GM19099 (cell line): ENCODE measurements around the gene IL1A.
A peak's percentile ranks its signal among the peaks of the same experiment; 100 is the strongest.

ENCODE experiments used
- POLR2A ChIP-seq: IDR thresholded peaks from 3 replicates; pipeline ENCODE4 v1.6.1; 2011; ENCODE audit warnings: low read depth; ENCODE audit not compliant: insufficient read length; ENCODE audit errors: extremely low read depth

IL1A gene

GRCh38 chr2:112825706-112826105 is 41.4 kb upstream of the IL1A start:
- no peak for TF ChIP-seq POLR2A

- TF ChIP-seq POLR2A: no peak
These were observed 40.4 kb upstream of the IL1A start for GRCh38 chr2:112824694-112825085.

- no peak for TF ChIP-seq POLR2A
These were observed 37.4 kb upstream of the IL1A start for GRCh38 chr2:112821682-112822081.

GRCh38 chr2:112821142-112821541 is 36.8 kb upstream of the IL1A start:
- TF ChIP-seq POLR2A: no peak

- TF ChIP-seq POLR2A: no peak
These were observed 36.0 kb upstream of the IL1A start for GRCh38 chr2:112820343-112820742.

GRCh38 chr2:112819081-112819480 is 34.8 kb upstream of the IL1A start:
- no peak for TF ChIP-seq POLR2A

- no peak for TF ChIP-seq POLR2A
These were observed 34.0 kb upstream of the IL1A start for GRCh38 chr2:112818094-112818902.

GRCh38 chr2:112817082-112817689 is 32.9 kb upstream of the IL1A start:
- no peak for TF ChIP-seq POLR2A

- TF ChIP-seq POLR2A: no peak
These were observed 30.0 kb upstream of the IL1A start for GRCh38 chr2:112814278-112814677.

- TF ChIP-seq POLR2A: no peak
These were observed 29.1 kb upstream of the IL1A start for GRCh38 chr2:112813280-112813966.

GRCh38 chr2:112812318-112813267 is 28.3 kb upstream of the IL1A start:
- no peak for TF ChIP-seq POLR2A

- TF ChIP-seq POLR2A: peak; percentile 19
These were observed 27.6 kb upstream of the IL1A start for GRCh38 chr2:112811841-112812306.

GRCh38 chr2:112811276-112811831 is 27.1 kb upstream of the IL1A start:
- TF ChIP-seq POLR2A: no peak

- TF ChIP-seq POLR2A: no peak
These were observed 24.8 kb upstream of the IL1A start for GRCh38 chr2:112809112-112809511.
